ENCODE measurements around the gene CENPVL1. TPM values are rescaled to one million over a fixed set of nuclear protein-coding genes. Genes with fewer than 3 reads are reported as not detected.

CENPVL1 gene
- total and polyA plus RNA-seq, 10 of the 15 experiments (the other 5 are each of a cell fraction or from before 2014, with no cell fraction given), result not detected

GRCh38 chrX:51747671-51748070 lies 37.4 kb downstream of the CENPVL1 start:
- no peak for ATAC-seq
- H3K36me3 ChIP-seq (ENCODE audit: control insufficient read depth in 2 of 2, insufficient read depth in 2 of 2, low read length in 1 of 2), result no peaks in the 10 kb centered on the region
- no peaks in the 10 kb centered on the region for H3K9me3 ChIP-seq (replicated peaks; ENCODE audit: control insufficient read depth, insufficient read depth, low read length)
- no peak for FAIRE-seq
- no peaks in the 10 kb centered on the region for H4K20me1 ChIP-seq (ENCODE audit: control insufficient read depth, insufficient read depth)
- H3K79me2 ChIP-seq (ENCODE audit: control insufficient read depth, insufficient read depth, low read length), result peaks cover 4% of the 10 kb centered on the region
- no peak for DNase-seq (ENCODE audit: low read depth, low spot score)
- H3K27me3 ChIP-seq (replicated peaks in 1 of 2; ENCODE audit: control insufficient read depth in 2 of 2, insufficient read depth in 2 of 2, low read length in 1 of 2), result no peaks in the 10 kb centered on the region
- intact Hi-C loops (cut with micrococcal nuclease; ENCODE audit: unreplicated experiment) (no loop called here), in situ Hi-C loops (cut with MboI) (no loop called here)
- CTCF ChIA-PET, result no interaction called here
- H3K4me1 ChIP-seq (ENCODE audit: control insufficient read depth, insufficient read depth, low read length), result no peaks in the 10 kb centered on the region
- no peak overlapping the region for H3K4me2 ChIP-seq (ENCODE audit: control insufficient read depth, insufficient read depth)
- no peak overlapping the region for H3K27ac ChIP-seq (ENCODE audit: control insufficient read depth, insufficient read depth)
- no peak overlapping the region for H3K4me3 ChIP-seq
- no peak overlapping the region for H2AFZ ChIP-seq (ENCODE audit: control insufficient read depth, low read depth, low read length)
- RAD21 ChIA-PET (ENCODE audit: unreplicated experiment), result no interaction called here
- SMC1A ChIA-PET (ENCODE audit: uncharacterized antibody, unreplicated experiment), result interaction anchor here (0.7 kb wide), 1 partner anchor 88 kb away, joined by 3 read pairs; no protein-coding TSS in a partner anchor
- no peak overlapping the region for H3K9ac ChIP-seq (ENCODE audit: control insufficient read depth, insufficient read depth, low read length)
- no TSS peak for BruUV-seq (replicated peaks)
- POLR2A ChIA-PET, result no interaction called here
- TF ChIP-seq MTA2 (IDR thresholded peaks at IDR 0.05; ENCODE audit: low read depth), result no peak
- TF ChIP-seq KAT2A (conservative IDR thresholded peaks at IDR 0.05; ENCODE audit: control insufficient read depth, low read depth, low read length), result no peak
- no peak for TF ChIP-seq ZNF687 (IDR thresholded peaks at IDR 0.05)
- no peak for TF ChIP-seq RBBP5 (conservative IDR thresholded peaks at IDR 0.05)
- no peak for TF ChIP-seq JUNB (IDR thresholded peaks at IDR 0.05)
- TF ChIP-seq CUX1 (IDR thresholded peaks at IDR 0.05; ENCODE audit: insufficient replicate concordance, low read depth, low read length), result no peak
- TF ChIP-seq TCF3 (IDR thresholded peaks at IDR 0.05; ENCODE audit: borderline replicate concordance, insufficient read depth, low read depth, low read length), result no peak
- TF ChIP-seq BACH1 (IDR thresholded peaks at IDR 0.05; ENCODE audit: borderline replicate concordance), result no peak
- TF ChIP-seq PRDM15 (CRISPR knock-in tag; IDR thresholded peaks at IDR 0.05), result no peak
